HUES48 (cell line): ENCODE data around the gene ZNF700.
"Not testable (repeated sequence)": the region's sequence is repeated elsewhere in the genome, so short reads cannot be mapped to it uniquely, and the experiment has no call there.

Experiments
- H3K27ac ChIP-seq: one replicate; pipeline ENCODE4 v1.7.0; 2013; ENCODE audit warnings: low read depth, low read length, inconsistent platforms
- H3K27me3 ChIP-seq: 2 replicates; pipeline ENCODE4 v1.6.1; 2013; ENCODE audit warnings: mild to moderate bottlenecking, low read length; ENCODE audit not compliant: control insufficient read depth, insufficient read depth
- H3K36me3 ChIP-seq: 2 replicates; pipeline ENCODE4 v1.6.1; 2013; ENCODE audit warnings: low read length; ENCODE audit not compliant: control insufficient read depth, insufficient read depth
- H3K4me1 ChIP-seq: 2 replicates; pipeline ENCODE4 v1.6.1; 2013; ENCODE audit warnings: mild to moderate bottlenecking, low read length; ENCODE audit not compliant: control insufficient read depth, insufficient read depth
- H3K4me3 ChIP-seq: 2 replicates; pipeline ENCODE4 v1.5.1; 2013; ENCODE audit warnings: mild to moderate bottlenecking, low read depth, low read length
- H3K9ac ChIP-seq: 2 replicates; pipeline ENCODE4 v1.6.1; 2013; ENCODE audit warnings: mild to moderate bottlenecking, low read depth, low read length, moderate library complexity
- H3K9me3 ChIP-seq: 2 replicates; pipeline ENCODE4 v1.6.1; 2013; ENCODE audit warnings: low read length; ENCODE audit not compliant: control insufficient read depth, insufficient read depth

The ZNF700 gene

GRCh38 chr19:11924886-11925650 is at the start of gene ZNF700:
TSS of gene ZNF700 (plus strand) at chr19:11925107. CDS start at chr19:11925211, 104 bp downstream.
- H3K4me1 ChIP-seq = peaks cover 11% of the 10 kb centered on the region; the same call in 1 of the 2 replicates
- H3K36me3 ChIP-seq = no peaks in the 10 kb centered on the region
- H3K9ac ChIP-seq = peak within 1 kb of the TSS; percentile 93
- no peaks in the 10 kb centered on the region for H3K27me3 ChIP-seq
- H3K4me3 ChIP-seq = peak within 1 kb of the TSS; percentile 88
- H3K27ac ChIP-seq = peak within 1 kb of the TSS; percentile 90
- H3K9me3 ChIP-seq = no peaks in the 10 kb centered on the region; the same call in 1 of the 2 replicates

GRCh38 chr19:11879687-11880266 is 45.1 kb upstream of the ZNF700 start:
- peaks cover 38% of the 10 kb centered on the region for H3K9me3 ChIP-seq
- H3K36me3 ChIP-seq, H3K4me1 ChIP-seq, H3K27me3 ChIP-seq, H3K4me3 ChIP-seq, H3K27ac ChIP-seq, H3K9ac ChIP-seq: not testable (repeated sequence)

GRCh38 chr19:11880598-11880997 is 44.3 kb upstream of the ZNF700 start:
- Histone ChIP-seq H3K27me3 (no peaks in the 10 kb centered on the region), H3K36me3 (no peaks in the 10 kb centered on the region), H3K9ac (no peak overlapping the region), H3K27ac (no peak overlapping the region), H3K9me3 (peaks cover 30% of the 10 kb centered on the region), H3K4me1 (no peaks in the 10 kb centered on the region), H3K4me3 (no peak overlapping the region)

DNA sequence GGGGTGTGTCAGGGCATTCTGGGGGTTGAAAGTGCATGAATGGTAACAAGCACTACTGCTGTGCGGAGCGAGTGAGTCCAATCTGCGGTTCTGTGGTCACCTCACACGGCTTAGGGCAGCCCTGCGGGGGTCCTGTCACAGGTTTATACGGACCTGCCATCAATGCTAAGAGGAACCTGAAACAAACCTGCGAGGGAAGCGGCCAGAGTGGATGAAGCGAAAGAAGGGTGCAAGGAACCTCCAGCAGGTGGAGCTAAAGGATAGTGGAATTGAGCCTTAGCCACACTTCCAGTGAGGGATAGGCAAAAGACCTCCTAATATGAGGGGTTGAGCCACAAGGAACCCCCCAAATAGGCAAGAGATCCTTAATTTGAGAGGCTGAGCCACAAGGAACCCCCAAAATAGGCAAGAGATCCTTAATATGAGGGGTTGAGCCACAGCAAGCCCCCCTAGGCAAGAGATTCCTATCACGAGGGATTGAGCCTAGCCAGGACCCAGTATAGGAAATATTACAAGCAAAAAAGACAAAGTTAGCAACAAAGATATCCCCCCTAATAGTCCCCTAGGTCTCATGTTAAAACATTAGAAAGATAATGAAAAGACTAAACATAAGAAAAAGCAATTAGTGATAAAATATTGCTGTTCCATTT is 43.6 kb upstream of the ZNF700 start:
- Histone ChIP-seq H3K27me3 (no peaks in the 10 kb centered on the region), H3K27ac (no peak overlapping the region), H3K36me3 (no peaks in the 10 kb centered on the region), H3K9ac (no peak overlapping the region), H3K9me3 (peaks cover 24% of the 10 kb centered on the region), H3K4me3 (no peak overlapping the region), H3K4me1 (no peaks in the 10 kb centered on the region)

DNA sequence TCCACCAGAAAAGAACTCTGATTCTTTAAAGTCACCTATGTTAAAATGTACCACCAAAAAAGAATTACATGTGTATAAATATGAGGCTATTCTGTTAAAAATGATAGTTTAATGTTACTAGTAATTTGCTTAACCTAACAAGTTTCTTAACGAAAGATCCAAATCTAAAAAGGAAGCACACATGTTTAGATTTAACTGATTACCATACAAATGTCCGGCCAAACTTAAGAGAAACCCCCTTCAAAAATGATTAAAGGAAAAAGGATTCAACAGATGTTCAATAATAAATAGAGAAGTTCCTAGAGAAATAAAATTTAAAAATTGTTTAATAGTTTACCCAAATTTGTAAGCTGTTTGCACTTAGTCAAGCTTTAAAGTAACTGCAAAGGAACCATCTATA is 42.3 kb upstream of the ZNF700 start:
- H3K9ac ChIP-seq = no peak overlapping the region
- no peaks in the 10 kb centered on the region for H3K27me3 ChIP-seq
- H3K9me3 ChIP-seq = peaks cover 15% of the 10 kb centered on the region

DNA sequence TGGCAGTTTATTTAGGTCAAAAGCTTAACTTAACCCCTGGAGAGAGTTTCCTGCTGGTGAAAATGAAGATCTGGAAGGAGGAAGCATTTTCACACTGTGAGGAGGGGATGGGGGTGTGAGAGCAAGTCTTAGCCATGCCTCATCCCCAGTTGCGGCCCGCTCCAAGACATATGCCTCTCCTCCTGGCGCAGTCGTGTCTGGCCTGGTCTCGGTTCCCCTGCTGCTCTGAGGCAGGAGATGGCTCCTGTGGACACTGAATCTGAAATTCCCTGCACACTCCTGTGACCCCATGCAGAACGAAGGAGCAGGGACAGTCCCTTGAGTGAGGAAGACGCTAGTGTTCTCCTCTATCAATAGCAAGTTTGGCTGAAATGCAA is 37.7 kb upstream of the ZNF700 start:
- Histone ChIP-seq H3K4me1 (peaks cover 5% of the 10 kb centered on the region), H3K9me3 (peaks cover 2% of the 10 kb centered on the region; the same call in 1 of the 2 replicates), H3K36me3 (no peaks in the 10 kb centered on the region), H3K27me3 (no peaks in the 10 kb centered on the region), H3K4me3 (peak overlapping the region; percentile 69), H3K9ac (no peak overlapping the region), H3K27ac (peak overlapping the region; percentile 94)

More for the DNA sequence above, 42.3 kb upstream of the ZNF700 start:
- Histone ChIP-seq H3K27ac (no peak overlapping the region), H3K4me1 (peaks cover 5% of the 10 kb centered on the region), H3K4me3 (no peak overlapping the region), H3K36me3 (no peaks in the 10 kb centered on the region)

DNA sequence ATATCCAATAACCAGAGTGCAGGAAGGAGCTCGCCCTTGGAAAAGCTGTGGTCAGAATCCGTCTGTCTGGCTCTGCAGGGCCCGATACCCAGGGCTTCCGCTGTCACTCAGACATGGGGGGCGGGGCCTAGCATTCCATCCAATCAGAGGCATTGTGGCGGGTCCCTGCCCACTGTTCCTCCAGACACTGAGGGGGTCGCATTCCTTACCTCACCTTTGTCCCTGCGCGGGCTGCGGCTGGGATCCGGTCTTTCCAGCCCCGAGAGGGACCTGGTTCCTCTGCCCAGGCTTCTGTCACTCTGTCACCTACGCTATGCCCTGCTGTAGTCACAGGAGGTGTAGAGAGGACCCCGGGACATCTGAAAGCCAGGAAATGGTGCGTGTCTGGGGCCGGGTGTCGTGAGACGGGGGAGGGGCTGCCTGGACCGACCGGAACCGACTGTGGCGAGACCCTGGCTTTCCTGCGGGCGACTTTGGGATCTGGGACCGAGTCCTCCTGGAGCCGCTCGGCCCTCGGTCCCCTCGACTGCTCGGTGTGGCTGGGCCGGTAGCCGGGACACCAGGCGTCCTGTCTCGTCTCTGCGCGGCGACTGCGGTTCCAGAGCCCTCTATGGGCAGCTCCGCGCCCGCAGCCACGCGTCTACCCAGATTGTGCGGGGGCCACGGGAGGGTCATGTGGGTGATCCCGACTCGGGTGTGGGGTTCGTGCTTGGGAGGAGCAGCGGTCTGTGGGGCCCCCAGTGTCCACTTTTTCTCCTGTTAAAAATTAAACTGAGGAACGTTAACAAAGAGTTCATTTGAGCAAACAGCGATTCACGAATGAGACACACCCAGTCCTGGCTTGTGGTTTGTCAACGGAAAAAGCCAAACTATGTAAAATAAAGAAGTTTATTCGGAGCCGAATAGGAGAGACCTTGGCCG is 37.0 kb upstream of the ZNF700 start, which contains the start of gene ZNF69:
Gene ZNF69 (plus strand): TSS at position 172 of the 921 bp plus-strand sequence. CDS start 142 bp downstream, at position 314.
- H3K36me3 ChIP-seq = 0 out of 2 replicates have a peak, but pooled peaks cover 4% of the 10 kb centered on the region
- peak within 1 kb of the TSS; percentile 69 for H3K4me3 ChIP-seq
- no peaks in the 10 kb centered on the region for H3K27me3 ChIP-seq
- H3K9ac ChIP-seq = peak within 1 kb of the TSS; percentile 69
- H3K9me3 ChIP-seq = peaks cover 7% of the 10 kb centered on the region
- H3K27ac ChIP-seq = peak within 1 kb of the TSS; percentile 94
- H3K4me1 ChIP-seq = peaks cover 5% of the 10 kb centered on the region

DNA sequence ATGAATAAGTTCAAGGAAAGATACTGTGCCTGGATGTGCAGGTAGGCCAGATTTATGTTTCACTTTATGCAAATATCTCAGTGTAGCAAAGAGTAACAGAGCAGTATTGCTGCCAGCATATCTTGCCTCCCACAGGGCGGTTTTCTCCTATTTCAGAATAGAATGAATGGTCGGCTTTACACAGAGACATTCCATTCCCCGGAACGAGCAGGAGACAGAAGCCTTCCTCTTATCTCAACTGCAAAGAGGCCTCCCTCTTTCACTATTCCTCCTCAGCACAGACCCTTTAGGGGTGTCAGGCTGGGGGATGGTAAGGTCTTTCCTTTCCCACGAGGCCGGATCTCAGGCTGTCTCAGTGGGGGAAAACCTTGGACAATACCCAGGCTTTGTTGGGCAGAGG is 35.0 kb upstream of the ZNF700 start:
- not testable (repeated sequence) for H3K4me3 ChIP-seq, H3K4me1 ChIP-seq, H3K27me3 ChIP-seq, H3K9ac ChIP-seq
- Histone ChIP-seq H3K27ac (peak overlapping the region; percentile 72), H3K9me3 (peaks cover 24% of the 10 kb centered on the region), H3K36me3 (peaks cover 10% of the 10 kb centered on the region)

DNA sequence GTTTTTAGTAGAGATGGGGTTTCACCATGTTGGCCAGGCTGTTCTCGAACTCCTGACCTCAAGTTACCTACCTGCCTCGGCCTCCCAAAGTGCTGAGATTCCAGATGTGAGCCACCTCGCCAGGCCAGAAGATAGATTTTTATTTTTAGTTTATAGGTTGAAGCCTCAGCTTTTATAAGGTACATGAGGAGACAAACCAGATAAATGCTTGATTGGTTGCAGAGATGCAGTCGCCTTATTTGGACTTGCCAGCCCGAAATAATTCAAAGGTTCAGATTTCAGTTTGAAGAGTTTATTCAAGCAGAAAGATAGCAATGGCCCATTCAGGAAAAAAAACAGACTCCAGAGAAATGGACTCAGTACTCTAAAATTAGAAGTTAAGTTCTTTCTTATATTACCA is 34.3 kb upstream of the ZNF700 start:
- Histone ChIP-seq H3K4me1 (peaks cover 5% of the 10 kb centered on the region), H3K27ac (peak overlapping the region; percentile 72), H3K36me3 (peaks cover 15% of the 10 kb centered on the region), H3K4me3 (no peak overlapping the region), H3K27me3 (no peaks in the 10 kb centered on the region), H3K9me3 (peaks cover 31% of the 10 kb centered on the region), H3K9ac (no peak overlapping the region)

GRCh38 chr19:11894851-11895250 is 30.1 kb upstream of the ZNF700 start:
- Histone ChIP-seq H3K9me3 (peaks cover 51% of the 10 kb centered on the region), H3K4me3 (no peak overlapping the region)

More at GRCh38 chr19:11894851-11895250, 30.1 kb upstream of the ZNF700 start:
- Histone ChIP-seq H3K4me1 (no peaks in the 10 kb centered on the region), H3K9ac (no peak overlapping the region), H3K27me3 (no peaks in the 10 kb centered on the region), H3K36me3 (peaks cover 15% of the 10 kb centered on the region), H3K27ac (no peak overlapping the region)
